Neuronal stem cell (in vitro differentiated cells): ENCODE results near the gene FAM9B.

Source experiments
- DNase-seq: peaks from one replicate; pipeline ENCODE4 v3.0.0-alpha.2; 2013; ENCODE audit warnings: low spot score
- H2AFZ ChIP-seq: one replicate; pipeline ENCODE4 v1.6.1; 2013; ENCODE audit warnings: mild to moderate bottlenecking, low read length, inconsistent platforms
- H2AK5ac ChIP-seq: 2 replicates; pipeline ENCODE4 v1.6.1; 2013; ENCODE audit warnings: low read depth, mild to moderate bottlenecking, inconsistent platforms, low read length, moderate library complexity, mixed read lengths
- H2BK120ac ChIP-seq: 2 replicates; pipeline ENCODE4 v1.6.1; 2013; ENCODE audit warnings: low read depth, mild to moderate bottlenecking, inconsistent platforms, low read length, moderate library complexity, mixed read lengths
- H2BK12ac ChIP-seq: one replicate; pipeline ENCODE4 v1.6.1; 2013; ENCODE audit warnings: low read length, inconsistent platforms
- H2BK15ac ChIP-seq: 2 replicates; pipeline ENCODE4 v1.6.1; 2013; ENCODE audit warnings: mild to moderate bottlenecking, low read length, inconsistent platforms, mixed read lengths
- H2BK5ac ChIP-seq: one replicate; pipeline ENCODE4 v1.6.1; 2013; ENCODE audit warnings: inconsistent platforms, mild to moderate bottlenecking, low read length, moderate library complexity
- H3K14ac ChIP-seq: one replicate; pipeline ENCODE4 v1.6.1; 2013; ENCODE audit warnings: low read length, inconsistent platforms
- H3K18ac ChIP-seq: 2 replicates; pipeline ENCODE4 v1.6.1; 2013; ENCODE audit warnings: low read length, inconsistent platforms
- H3K23ac ChIP-seq: 2 replicates; pipeline ENCODE4 v1.6.1; 2013; ENCODE audit warnings: low read depth, mild to moderate bottlenecking, mixed read lengths, low read length, inconsistent platforms; ENCODE audit not compliant: poor library complexity
- H3K27ac ChIP-seq: replicated peaks from 3 replicates; pipeline ENCODE4 v1.5.1; 2013; ENCODE audit warnings: low read length, inconsistent platforms
- H3K27me3 ChIP-seq, 3 experiments: 2 replicates each; pipeline ENCODE4 v1.6.1; 2013; ENCODE audit warnings: low read length in 3 of 3, mild to moderate bottlenecking in 2 of 3, inconsistent platforms in 1 of 3, low read depth in 1 of 3, mixed read lengths in 1 of 3, moderate library complexity in 1 of 3; ENCODE audit not compliant: control insufficient read depth in 3 of 3, insufficient read depth in 3 of 3
- H3K36me3 ChIP-seq, 2 donors: replicated peaks in 1 of 2; 2 replicates each; pipeline ENCODE4 v1.6.1; 2013; ENCODE audit warnings: low read length in 2 of 2; ENCODE audit not compliant: control insufficient read depth in 2 of 2, insufficient read depth in 2 of 2
- H3K4ac ChIP-seq: 2 replicates; pipeline ENCODE4 v1.6.1; 2013; ENCODE audit warnings: inconsistent platforms, mild to moderate bottlenecking, low read length, moderate library complexity
- H3K4me1 ChIP-seq, 2 donors: 1 replicate in 1 of 2; 2 replicates in 1 of 2; pipeline ENCODE4 v1.6.1; 2013; ENCODE audit warnings: low read length in 2 of 2, low read depth in 1 of 2; ENCODE audit not compliant: control insufficient read depth in 2 of 2, insufficient read depth in 1 of 2
- H3K4me2 ChIP-seq: one replicate; pipeline ENCODE4 v1.6.1; 2013; ENCODE audit warnings: mild to moderate bottlenecking, low read length, inconsistent platforms; ENCODE audit not compliant: insufficient read depth, poor library complexity, severe bottlenecking
- H3K4me3 ChIP-seq, 2 donors: 2 replicates each; pipeline ENCODE4 v1.5.1; 2013; ENCODE audit warnings: low read length in 2 of 2, mild to moderate bottlenecking in 2 of 2, inconsistent platforms in 1 of 2, moderate library complexity in 1 of 2
- H3K79me1 ChIP-seq: one replicate; pipeline ENCODE4 v1.6.1; 2013; ENCODE audit warnings: low read depth, mild to moderate bottlenecking, inconsistent platforms, low read length, moderate library complexity
- H3K9ac ChIP-seq: one replicate; pipeline ENCODE4 v1.6.1; 2013; ENCODE audit warnings: mild to moderate bottlenecking, low read depth, low read length, inconsistent platforms; ENCODE audit not compliant: poor library complexity
- H3K9me3 ChIP-seq, 2 donors: replicated peaks in 1 of 2; 2 replicates each; pipeline versions ENCODE3 to v1.6.1; 2013; ENCODE audit warnings: low read length in 2 of 2, mild to moderate bottlenecking in 2 of 2, inconsistent platforms in 1 of 2, low read depth in 1 of 2, mixed read lengths in 1 of 2, moderate library complexity in 1 of 2; ENCODE audit not compliant: control insufficient read depth in 2 of 2, insufficient read depth in 1 of 2
- H4K8ac ChIP-seq: one replicate; pipeline ENCODE4 v1.6.1; 2013; ENCODE audit warnings: low read depth, mild to moderate bottlenecking, inconsistent platforms, low read length, moderate library complexity
- H4K91ac ChIP-seq: one replicate; pipeline ENCODE4 v1.6.1; 2013; ENCODE audit warnings: low read length, low read depth, mild to moderate bottlenecking, inconsistent platforms; ENCODE audit not compliant: poor library complexity
- WGBS, 2 donors: extraction: QIAGEN DNeasy Blood & Tissue Kit; methylation state at CpG; one replicate each; pipeline ENCODE4 v1.1.7; 2013; ENCODE audit warnings: missing lambda C conversion rate in 2 of 2, mixed read lengths in 1 of 2; ENCODE audit not compliant: insufficient read length in 2 of 2, insufficient replicate concordance in 1 of 2; ENCODE audit errors: extremely low coverage in 2 of 2; 5-methylcytosine and 5-hydroxymethylcytosine counted together

Gene FAM9B

GRCh38 chrX:9038244-9038643 is 4.3 kb upstream of the FAM9B start:
- Histone ChIP-seq H3K79me1 (no peaks in the 10 kb centered on the region), H4K91ac (no peak overlapping the region)
- WGBS, 2 donors = no CpG with 5 or more reads among the region's 4 CpGs

GRCh38 chrX:9037296-9037695 is 3.4 kb upstream of the FAM9B start:
- Histone ChIP-seq H3K18ac (no peak overlapping the region), H3K27me3 (no peaks in the 10 kb centered on the region), H3K9ac (no peak overlapping the region), H3K4me3 (no peak overlapping the region), H3K79me1 (no peaks in the 10 kb centered on the region), H3K4ac (no peak overlapping the region), H2AFZ (no peak overlapping the region), H3K27ac (no peak overlapping the region), H3K4me2 (no peak overlapping the region), H3K14ac (no peak overlapping the region), H2BK120ac (no peak overlapping the region), H2BK15ac (no peak overlapping the region), H4K91ac (no peak overlapping the region), H2BK12ac (no peak overlapping the region), H4K8ac (no peak overlapping the region), H3K4me1 (no peaks in the 10 kb centered on the region), H2AK5ac (no peak overlapping the region), H3K23ac (no peak overlapping the region), H2BK5ac (no peak overlapping the region), H3K36me3 (no peaks in the 10 kb centered on the region), H3K9me3 (no peaks in the 10 kb centered on the region)
- no CpG with 5 or more reads among the region's 4 CpGs for WGBS, 2 donors
- DNase-seq = no peak

More at GRCh38 chrX:9038244-9038643, 4.3 kb upstream of the FAM9B start:
- Histone ChIP-seq H3K9ac (no peak overlapping the region), H2BK12ac (no peak overlapping the region), H3K4me2 (no peak overlapping the region), H3K4ac (no peak overlapping the region), H2BK15ac (no peak overlapping the region), H3K23ac (no peak overlapping the region), H3K36me3 (no peaks in the 10 kb centered on the region), H3K18ac (no peak overlapping the region), H3K14ac (no peak overlapping the region), H2AFZ (no peak overlapping the region), H2BK120ac (no peak overlapping the region), H3K27ac (no peak overlapping the region), H3K27me3 (no peaks in the 10 kb centered on the region), H2BK5ac (no peak overlapping the region), H3K4me3 (no peak overlapping the region), H4K8ac (no peak overlapping the region), H3K4me1 (no peaks in the 10 kb centered on the region), H2AK5ac (no peak overlapping the region), H3K9me3 (no peaks in the 10 kb centered on the region)
- DNase-seq = no peak

- Histone ChIP-seq H2BK120ac (no peak overlapping the region), H2BK12ac (no peak overlapping the region), H3K4me2 (no peak overlapping the region), H2AFZ (no peak overlapping the region), H3K18ac (no peak overlapping the region), H3K9ac (no peak overlapping the region), H3K4ac (no peak overlapping the region), H3K14ac (no peak overlapping the region), H3K23ac (no peak overlapping the region), H3K27me3 (no peaks in the 10 kb centered on the region), H2AK5ac (no peak overlapping the region), H3K4me3 (no peak overlapping the region), H3K9me3 (no peaks in the 10 kb centered on the region), H3K27ac (no peak overlapping the region), H2BK15ac (no peak overlapping the region), H3K4me1 (no peaks in the 10 kb centered on the region), H3K36me3 (no peaks in the 10 kb centered on the region), H3K79me1 (no peaks in the 10 kb centered on the region), H4K8ac (no peak overlapping the region), H4K91ac (no peak overlapping the region), H2BK5ac (no peak overlapping the region)
- no peak for DNase-seq
- WGBS, 2 donors = no CpG with 5 or more reads among the region's 17 CpGs
Measured at GRCh38 chrX:9033586-9033985, 341 bp downstream of the FAM9B start.

- Histone ChIP-seq H3K4ac (no peak overlapping the region), H3K36me3 (no peaks in the 10 kb centered on the region), H4K91ac (no peak overlapping the region), H2BK5ac (no peak overlapping the region), H3K14ac (no peak overlapping the region), H3K4me2 (no peak overlapping the region), H3K23ac (no peak overlapping the region), H3K79me1 (no peaks in the 10 kb centered on the region), H3K4me3 (no peak overlapping the region), H4K8ac (no peak overlapping the region), H3K9me3 (no peaks in the 10 kb centered on the region), H2BK120ac (no peak overlapping the region), H3K27ac (no peak overlapping the region), H3K27me3 (no peaks in the 10 kb centered on the region), H2AFZ (no peak overlapping the region), H3K4me1 (no peaks in the 10 kb centered on the region), H3K18ac (no peak overlapping the region), H2BK15ac (no peak overlapping the region), H2BK12ac (no peak overlapping the region), H2AK5ac (no peak overlapping the region), H3K9ac (no peak overlapping the region)
- WGBS, 2 donors = no CpG with 5 or more reads among the region's 17 CpGs
- DNase-seq = no peak
Measured at GRCh38 chrX:9033179-9033578, 748 bp downstream of the FAM9B start.
